GM12801 (cell line): ENCODE data around the gene SIN3A.

Experiments used
- CTCF ChIP-seq: IDR thresholded peaks from one replicate; pipeline ENCODE4 v1.5.1; 2011; ENCODE audit warnings: control low read depth; ENCODE audit not compliant: insufficient read length; ENCODE audit errors: extremely low read depth

Gene SIN3A

GRCh38 chr15:75338661-75339240 is 112.7 kb downstream of the SIN3A start:
- TF ChIP-seq CTCF, result no peak

- TF ChIP-seq CTCF, result no peak
Observed at GRCh38 chr15:75335705-75336355, 115.7 kb downstream of the SIN3A start, which contains the start of gene COMMD4. Gene COMMD4 (plus strand): TSS chr15:75336063. CDS start chr15:75336090, 27 bp downstream.

GRCh38 chr15:75335313-75335704 is 116.2 kb downstream of the SIN3A start:
- no peak for TF ChIP-seq CTCF

- TF ChIP-seq CTCF, result no peak
Observed at GRCh38 chr15:75329571-75329970, 121.9 kb downstream of the SIN3A start.

- no peak for TF ChIP-seq CTCF
Observed at GRCh38 chr15:75328493-75329314, 122.8 kb downstream of the SIN3A start.

- no peak for TF ChIP-seq CTCF
Observed at GRCh38 chr15:75327491-75327890, 124.0 kb downstream of the SIN3A start.

GRCh38 chr15:75327005-75327404 is 124.5 kb downstream of the SIN3A start:
- no peak for TF ChIP-seq CTCF
